ENCODE data around the gene ZNF836.

ZNF836 gene

DNA sequence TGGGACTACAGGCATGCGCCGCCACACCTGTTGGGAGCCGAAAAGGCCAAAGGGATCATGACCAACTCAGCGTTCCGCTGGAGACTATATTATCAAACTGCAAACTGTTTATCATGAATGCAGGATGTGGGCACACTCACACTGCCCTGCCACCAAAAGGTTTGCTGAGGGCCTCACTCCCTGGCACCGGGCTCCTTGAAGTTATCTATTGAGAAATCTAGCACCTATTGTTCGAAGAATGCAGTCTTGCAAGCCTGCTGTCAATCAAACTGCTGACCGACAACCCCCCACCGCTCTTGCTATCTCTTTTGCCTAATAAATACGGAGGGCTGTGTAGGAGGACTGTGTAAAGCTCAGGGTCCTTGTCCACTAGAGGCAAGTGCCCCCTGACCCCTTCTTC, 5.2 kb upstream of the ZNF836 start:
- Histone ChIP-seq H3K9me3 (ENCODE audit: low read length) (no peaks in the 10 kb centered on the region), H3K27me3 (ENCODE audit: control insufficient read depth in 1 of 2, insufficient read depth in 2 of 2, low read length in 2 of 2) (no peaks in the 10 kb centered on the region), H3K9ac (ENCODE audit: low read length) (no peak overlapping the region), H3K4me3 (ENCODE audit: low read depth in 1 of 2, low read length in 2 of 2) (no peak overlapping the region), H3K4me1 (ENCODE audit: insufficient read depth, low read length) (peaks cover 6% of the 10 kb centered on the region), H3K36me3 (ENCODE audit: insufficient read depth, low read length) (no peaks in the 10 kb centered on the region), H3K27ac (ENCODE audit: low read depth, low read length) (no peak overlapping the region)

DNA sequence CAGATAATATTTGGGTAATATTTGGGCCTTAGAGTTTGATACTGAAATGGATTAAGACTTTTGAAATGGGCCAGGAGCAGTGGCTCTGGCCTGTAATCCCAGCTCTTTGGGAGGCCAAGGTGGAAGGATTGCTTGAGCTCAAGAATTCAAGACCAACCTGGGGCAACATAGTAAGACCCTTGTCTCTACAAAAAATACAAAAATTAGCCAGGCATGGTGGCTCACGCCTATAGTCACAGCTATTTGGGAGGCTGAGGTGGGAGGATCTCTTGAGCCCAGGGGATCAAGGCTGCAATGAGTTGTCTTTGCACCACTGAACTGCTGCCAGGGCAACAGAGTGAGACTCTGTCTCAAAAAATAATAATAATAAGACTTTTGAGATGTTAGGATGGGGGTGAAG, 926 bp upstream of the ZNF836 start:
- no peak overlapping the region for H3K27ac ChIP-seq (ENCODE audit: low read depth, low read length)
- H3K9ac ChIP-seq (ENCODE audit: low read length) = no peak overlapping the region
- no peaks in the 10 kb centered on the region for H3K9me3 ChIP-seq (ENCODE audit: low read length)
- peak overlapping the region in 1 of 2 donors; percentile 92 for H3K4me3 ChIP-seq (ENCODE audit: low read depth in 1 of 2, low read length in 2 of 2)
- H3K4me1 ChIP-seq (ENCODE audit: insufficient read depth, low read length) = peaks cover 15% of the 10 kb centered on the region
- H3K36me3 ChIP-seq (ENCODE audit: insufficient read depth, low read length) = peaks cover 9% of the 10 kb centered on the region
- H3K27me3 ChIP-seq (ENCODE audit: control insufficient read depth in 1 of 2, insufficient read depth in 2 of 2, low read length in 2 of 2) = no peaks in the 10 kb centered on the region

DNA sequence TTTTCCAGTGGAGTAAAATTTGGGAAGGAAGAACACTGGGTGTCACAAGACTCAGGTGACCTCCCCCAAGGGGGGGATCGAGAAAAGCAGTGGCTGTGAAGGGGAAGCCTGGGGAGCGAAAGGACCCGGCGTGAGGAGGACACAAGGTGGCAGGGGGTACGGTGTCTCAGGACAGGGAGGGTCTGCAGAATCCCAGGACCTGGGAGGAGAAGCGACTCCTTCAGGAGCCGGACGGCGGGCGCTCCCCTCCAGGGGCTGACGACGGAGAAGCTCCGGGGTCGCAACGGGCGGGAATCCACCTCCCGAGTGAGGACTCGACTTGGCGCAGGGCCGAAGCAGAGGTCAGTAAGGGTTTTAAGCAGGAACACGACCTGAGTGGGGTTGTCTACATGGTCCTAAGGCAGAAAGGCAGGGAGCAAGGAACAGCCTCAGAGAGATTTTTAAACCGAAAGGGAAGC, 529 bp downstream of the ZNF836 start:
- Histone ChIP-seq H3K36me3 (ENCODE audit: insufficient read depth, low read length) (peaks cover 14% of the 10 kb centered on the region), H3K9me3 (ENCODE audit: low read length) (no peaks in the 10 kb centered on the region), H3K9ac (ENCODE audit: low read length) (peak overlapping the region; percentile 86), H3K4me1 (ENCODE audit: insufficient read depth, low read length) (peaks cover 15% of the 10 kb centered on the region), H3K4me3 (ENCODE audit: low read depth in 1 of 2, low read length in 2 of 2) (peak overlapping the region; percentile 84 to 92), H3K27ac (ENCODE audit: low read depth, low read length) (peak overlapping the region; percentile 85), H3K27me3 (ENCODE audit: control insufficient read depth in 1 of 2, insufficient read depth in 2 of 2, low read length in 2 of 2) (no peaks in the 10 kb centered on the region)

DNA sequence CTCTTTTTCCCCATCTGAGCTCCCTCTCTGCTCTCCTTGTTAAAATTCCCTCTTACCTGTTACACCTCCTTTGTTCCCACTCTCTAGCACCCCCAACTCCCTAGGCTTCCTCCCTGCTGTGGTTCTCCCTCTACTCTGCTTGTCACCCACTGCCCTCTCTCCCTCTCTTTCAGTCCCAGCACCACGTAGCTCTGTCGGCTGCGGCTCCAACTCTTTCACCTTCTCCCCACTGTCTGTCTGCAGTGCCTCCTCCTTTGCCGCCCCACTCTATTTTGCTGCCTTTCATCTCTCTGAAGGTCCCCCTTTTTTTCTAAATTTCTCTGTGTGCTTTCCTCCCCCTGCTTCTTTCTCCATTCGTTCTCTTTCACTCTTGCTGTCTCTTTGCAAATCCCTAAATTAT, 1.1 kb downstream of the ZNF836 start:
- H3K9ac ChIP-seq (ENCODE audit: low read length) = peak overlapping the region; percentile 86
- no peak overlapping the region for H3K27ac ChIP-seq (ENCODE audit: low read depth, low read length)
- no peaks in the 10 kb centered on the region for H3K9me3 ChIP-seq (ENCODE audit: low read length)
- peaks cover 17% of the 10 kb centered on the region for H3K36me3 ChIP-seq (ENCODE audit: insufficient read depth, low read length)
- H3K4me1 ChIP-seq (ENCODE audit: insufficient read depth, low read length) = peaks cover 15% of the 10 kb centered on the region
- H3K4me3 ChIP-seq (ENCODE audit: low read depth in 1 of 2, low read length in 2 of 2) = peak overlapping the region; percentile 84 to 92
- H3K27me3 ChIP-seq (ENCODE audit: control insufficient read depth in 1 of 2, insufficient read depth in 2 of 2, low read length in 2 of 2) = no peaks in the 10 kb centered on the region

DNA sequence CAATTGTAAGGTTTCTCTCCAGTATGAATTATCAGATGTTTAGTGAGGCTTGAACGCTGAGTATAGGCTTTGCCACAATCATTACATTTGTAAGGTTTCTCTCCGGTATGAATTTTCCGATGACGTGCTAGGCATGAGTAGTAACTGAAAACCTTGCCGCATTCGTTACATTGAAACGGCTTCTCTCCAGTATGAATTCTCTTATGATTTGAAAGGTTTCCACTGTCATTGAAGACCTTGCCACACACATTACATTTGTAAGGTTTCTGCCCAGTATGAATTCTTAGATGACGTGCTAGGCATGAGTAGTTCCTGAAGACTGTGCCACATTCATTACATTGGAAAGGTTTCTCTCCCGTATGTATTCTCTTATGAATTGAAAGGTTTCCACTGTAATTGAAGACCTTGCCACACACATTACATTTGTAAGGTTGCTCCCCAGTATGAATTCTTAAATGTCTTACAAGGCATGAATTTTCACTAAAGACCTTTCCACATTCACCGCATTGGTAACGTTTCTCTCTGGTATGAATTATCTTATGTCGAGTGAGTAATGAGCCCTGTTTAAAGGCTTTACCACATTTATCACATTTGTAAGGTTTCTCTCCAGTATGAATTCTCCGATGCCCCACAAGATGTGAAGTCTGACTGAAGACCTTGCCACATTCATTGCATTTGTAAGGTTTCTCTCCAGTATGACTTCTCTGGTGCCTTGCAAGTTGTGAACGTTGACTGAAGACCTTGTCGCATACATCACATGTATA, 15.6 kb downstream of the ZNF836 start:
- Histone ChIP-seq H3K27me3 (ENCODE audit: control insufficient read depth in 1 of 2, insufficient read depth in 2 of 2, low read length in 2 of 2) (no peaks in the 10 kb centered on the region), H3K9ac (ENCODE audit: low read length) (no peak overlapping the region), H3K4me1 (ENCODE audit: insufficient read depth, low read length) (no peaks in the 10 kb centered on the region), H3K9me3 (ENCODE audit: low read length) (peaks cover 9% of the 10 kb centered on the region), H3K27ac (ENCODE audit: low read depth, low read length) (no peak overlapping the region), H3K4me3 (ENCODE audit: low read depth in 1 of 2, low read length in 2 of 2) (no peak overlapping the region), H3K36me3 (ENCODE audit: insufficient read depth, low read length) (peaks cover 38% of the 10 kb centered on the region)

DNA sequence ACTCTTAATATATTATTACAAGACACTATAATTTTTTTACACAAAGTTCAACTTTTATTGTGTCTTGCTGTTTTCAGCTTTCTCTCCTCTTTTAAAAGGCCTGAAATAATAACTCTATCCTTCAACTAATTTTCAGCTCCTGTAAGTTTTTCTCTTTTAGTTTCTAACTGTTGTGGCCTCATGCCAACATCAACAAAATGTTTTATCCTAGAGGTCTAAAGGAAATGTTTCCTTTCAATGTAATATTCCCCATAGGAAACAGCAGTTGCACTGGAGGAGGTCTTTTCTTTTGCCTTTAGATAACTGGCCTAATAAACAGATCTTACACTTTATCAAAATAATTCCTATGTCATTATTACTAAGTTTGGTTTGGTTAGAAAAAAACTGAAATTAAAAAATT, 23.2 kb downstream of the ZNF836 start:
- H3K9me3 ChIP-seq (ENCODE audit: low read length) = no peaks in the 10 kb centered on the region
- no peak overlapping the region for H3K4me3 ChIP-seq (ENCODE audit: low read depth in 1 of 2, low read length in 2 of 2)
- no peak overlapping the region for H3K27ac ChIP-seq (ENCODE audit: low read depth, low read length)
- H3K4me1 ChIP-seq (ENCODE audit: insufficient read depth, low read length) = no peaks in the 10 kb centered on the region
- H3K9ac ChIP-seq (ENCODE audit: low read length) = no peak overlapping the region
- no peaks in the 10 kb centered on the region for H3K36me3 ChIP-seq (ENCODE audit: insufficient read depth, low read length)
- no peaks in the 10 kb centered on the region for H3K27me3 ChIP-seq (ENCODE audit: control insufficient read depth in 1 of 2, insufficient read depth in 2 of 2, low read length in 2 of 2)

DNA sequence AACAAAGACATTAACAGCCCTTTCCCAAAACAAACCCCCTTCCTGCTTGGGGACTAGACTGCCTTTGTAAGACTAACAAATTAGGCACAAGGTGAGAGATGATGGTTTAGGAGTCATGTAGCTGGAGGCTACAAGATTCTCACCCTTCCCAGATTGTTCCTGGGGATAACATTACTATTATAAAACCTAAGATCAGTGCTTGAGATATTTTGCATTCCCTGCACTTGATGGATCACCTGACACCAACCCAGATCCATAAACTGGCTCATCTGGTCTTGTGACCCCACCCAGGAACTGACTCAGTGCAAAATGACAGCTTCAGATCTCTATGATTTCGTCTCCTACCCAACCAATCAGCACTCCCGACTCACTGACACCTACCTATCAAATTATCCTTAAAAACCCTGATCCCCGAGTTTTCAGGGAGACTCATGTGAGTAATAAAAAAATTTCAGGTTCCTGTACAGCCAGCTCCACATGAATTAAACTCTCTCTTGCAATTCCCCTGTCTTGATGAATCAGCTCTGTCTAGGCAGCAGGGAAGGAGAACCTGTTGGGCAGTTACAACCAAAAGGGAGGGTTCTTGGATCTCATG, 29.3 kb downstream of the ZNF836 start:
- Histone ChIP-seq H3K4me3 (ENCODE audit: low read depth in 1 of 2, low read length in 2 of 2) (no peak overlapping the region), H3K4me1 (ENCODE audit: insufficient read depth, low read length) (peaks cover 17% of the 10 kb centered on the region), H3K27ac (ENCODE audit: low read depth, low read length) (no peak overlapping the region), H3K36me3 (ENCODE audit: insufficient read depth, low read length) (no peaks in the 10 kb centered on the region), H3K9me3 (ENCODE audit: low read length) (no peaks in the 10 kb centered on the region), H3K9ac (ENCODE audit: low read length) (no peak overlapping the region), H3K27me3 (ENCODE audit: control insufficient read depth in 1 of 2, insufficient read depth in 2 of 2, low read length in 2 of 2) (no peaks in the 10 kb centered on the region)

DNA sequence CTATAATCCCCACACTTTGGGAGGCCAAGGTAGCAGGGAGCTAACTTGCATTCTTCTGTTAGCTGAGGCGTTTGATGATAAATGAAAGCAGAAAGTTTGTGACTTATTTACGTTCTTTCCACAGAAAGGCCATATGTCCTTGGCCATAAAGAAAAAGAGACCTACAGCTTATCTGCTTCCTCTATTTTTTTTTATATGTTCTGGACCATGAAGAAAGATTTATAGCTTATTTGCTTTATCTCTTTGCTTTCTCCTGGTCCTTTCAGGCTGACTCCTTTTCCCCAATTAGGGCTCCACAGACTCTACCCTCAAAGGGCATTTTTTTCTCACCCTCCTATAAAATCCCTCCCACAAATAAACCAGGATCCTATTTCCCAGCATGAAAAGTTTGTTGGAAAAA, 30.2 kb downstream of the ZNF836 start:
- no peak overlapping the region for H3K27ac ChIP-seq (ENCODE audit: low read depth, low read length)
- peaks cover 17% of the 10 kb centered on the region for H3K4me1 ChIP-seq (ENCODE audit: insufficient read depth, low read length)
- H3K27me3 ChIP-seq (ENCODE audit: control insufficient read depth in 1 of 2, insufficient read depth in 2 of 2, low read length in 2 of 2) = no peaks in the 10 kb centered on the region
- H3K36me3 ChIP-seq (ENCODE audit: insufficient read depth, low read length) = no peaks in the 10 kb centered on the region
- H3K9ac ChIP-seq (ENCODE audit: low read length) = no peak overlapping the region
- no peak overlapping the region for H3K4me3 ChIP-seq (ENCODE audit: low read depth in 1 of 2, low read length in 2 of 2)
- no peaks in the 10 kb centered on the region for H3K9me3 ChIP-seq (ENCODE audit: low read length)

DNA sequence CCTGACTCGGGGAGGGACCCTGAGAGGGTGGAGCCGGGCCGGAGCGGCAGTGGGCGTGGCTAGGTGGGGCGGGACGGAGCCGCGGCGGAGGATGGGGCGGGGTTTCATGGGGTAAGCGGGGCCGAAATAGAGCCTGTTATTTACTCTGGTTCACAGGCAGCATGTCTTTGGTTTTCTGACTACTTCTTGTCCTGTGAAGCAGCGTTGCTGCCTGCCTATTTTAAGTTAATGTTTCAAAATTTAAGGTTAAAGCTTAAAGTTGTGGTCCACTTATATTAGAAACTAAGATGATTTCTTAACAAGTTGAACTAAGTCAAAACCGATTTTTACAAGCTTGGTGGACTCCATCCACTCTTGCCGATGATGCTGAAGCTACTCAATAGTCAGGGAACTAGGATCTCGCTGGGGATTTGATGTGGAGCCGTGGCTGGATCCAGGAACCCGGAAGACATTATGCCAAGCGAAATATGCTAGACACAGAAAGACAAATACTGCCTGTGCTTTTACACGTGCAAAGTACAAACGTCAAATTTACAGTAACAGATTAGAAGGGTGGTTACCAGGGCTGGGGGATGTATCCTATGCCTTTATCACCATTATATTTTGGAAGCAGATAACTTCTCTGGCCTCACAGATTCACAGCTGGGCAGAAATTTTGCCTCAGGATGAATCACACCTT, 31.2 kb downstream of the ZNF836 start:
- H3K9ac ChIP-seq (ENCODE audit: low read length) = peak overlapping the region; percentile 1
- H3K27me3 ChIP-seq (ENCODE audit: control insufficient read depth in 1 of 2, insufficient read depth in 2 of 2, low read length in 2 of 2) = no peaks in the 10 kb centered on the region
- no peaks in the 10 kb centered on the region for H3K9me3 ChIP-seq (ENCODE audit: low read length)
- peak overlapping the region in 1 of 2 donors; percentile 32 for H3K4me3 ChIP-seq (ENCODE audit: low read depth in 1 of 2, low read length in 2 of 2)
- H3K27ac ChIP-seq (ENCODE audit: low read depth, low read length) = peak overlapping the region; percentile 85
- no peaks in the 10 kb centered on the region for H3K36me3 ChIP-seq (ENCODE audit: insufficient read depth, low read length)
- H3K4me1 ChIP-seq (ENCODE audit: insufficient read depth, low read length) = peaks cover 17% of the 10 kb centered on the region

DNA sequence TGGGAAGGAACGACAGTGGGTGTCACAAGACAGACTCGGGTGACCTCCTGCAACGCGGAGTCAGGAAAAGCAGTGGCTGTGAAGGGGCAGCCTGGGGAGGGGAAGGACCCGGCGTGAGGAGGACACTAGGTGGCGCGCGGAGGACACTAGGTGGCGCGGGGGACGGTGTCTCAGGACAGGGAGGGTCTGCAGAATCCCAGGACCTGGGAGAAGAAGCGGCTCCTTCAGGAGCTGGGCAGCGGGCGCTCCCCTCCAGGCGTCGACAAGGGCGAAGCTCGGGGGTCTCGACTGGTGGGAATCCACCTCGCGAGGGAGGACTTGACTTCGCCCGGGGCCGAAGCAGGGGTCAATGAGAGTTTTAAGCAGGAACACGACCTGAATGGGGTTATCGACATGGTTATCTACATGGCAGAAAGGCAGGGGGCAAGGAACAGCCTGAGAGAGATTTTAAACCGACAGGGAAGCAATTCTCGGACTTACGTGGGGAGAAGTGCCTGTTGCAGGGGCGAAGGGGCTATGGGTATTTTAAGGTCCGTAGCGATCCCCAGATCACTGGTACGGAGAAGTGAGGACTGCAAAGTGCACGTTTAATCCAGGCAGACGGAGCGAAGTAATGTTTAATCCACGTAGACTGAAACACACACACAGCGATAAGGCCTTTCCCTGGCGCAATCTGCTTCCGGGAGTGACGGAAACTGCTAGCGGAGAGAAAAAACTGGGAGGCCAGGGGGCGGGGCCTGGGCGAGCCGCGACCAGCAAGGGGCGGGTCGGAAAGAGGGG, 32.0 kb downstream of the ZNF836 start, which contains the start of gene ZNF616:
ZNF616 (minus strand) TSS at position 687 of the 780 bp plus-strand sequence. CDS start 9,426 bp downstream, outside the sequence.
- Histone ChIP-seq H3K9me3 (ENCODE audit: low read length) (no peaks in the 10 kb centered on the region), H3K4me3 (ENCODE audit: low read depth in 1 of 2, low read length in 2 of 2) (peak within 1 kb of the TSS; percentile 96 to 98), H3K27ac (ENCODE audit: low read depth, low read length) (peak within 1 kb of the TSS; percentile 92), H3K9ac (ENCODE audit: low read length) (peak within 1 kb of the TSS; percentile 85), H3K36me3 (ENCODE audit: insufficient read depth, low read length) (no peaks in the 10 kb centered on the region), H3K27me3 (ENCODE audit: control insufficient read depth in 1 of 2, insufficient read depth in 2 of 2, low read length in 2 of 2) (no peaks in the 10 kb centered on the region), H3K4me1 (ENCODE audit: insufficient read depth, low read length) (peaks cover 17% of the 10 kb centered on the region)

DNA sequence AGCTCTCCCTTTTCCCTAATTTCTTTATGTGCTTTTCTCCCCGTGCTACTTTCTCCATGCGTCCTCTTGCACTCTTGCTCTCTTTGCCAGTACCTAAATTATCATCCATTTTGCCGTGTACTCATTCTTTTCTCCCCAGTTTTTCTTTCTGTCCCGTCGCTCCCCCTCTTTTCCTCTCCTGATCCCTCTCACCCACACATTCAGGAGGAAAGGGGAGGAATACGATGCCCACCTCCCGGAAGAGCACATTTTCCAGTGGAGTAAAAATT, 32.5 kb downstream of the ZNF836 start:
- Histone ChIP-seq H3K9me3 (ENCODE audit: low read length) (no peaks in the 10 kb centered on the region), H3K4me3 (ENCODE audit: low read depth in 1 of 2, low read length in 2 of 2) (peak overlapping the region; percentile 96 to 98), H3K27ac (ENCODE audit: low read depth, low read length) (peak overlapping the region; percentile 92), H3K4me1 (ENCODE audit: insufficient read depth, low read length) (peaks cover 17% of the 10 kb centered on the region), H3K27me3 (ENCODE audit: control insufficient read depth in 1 of 2, insufficient read depth in 2 of 2, low read length in 2 of 2) (no peaks in the 10 kb centered on the region), H3K36me3 (ENCODE audit: insufficient read depth, low read length) (peaks cover 5% of the 10 kb centered on the region), H3K9ac (ENCODE audit: low read length) (peak overlapping the region; percentile 85)

All from muscle layer of colon (tissue), 2 donors.